SK-N-MC (cell line): ENCODE results near the gene G6PC1.

Source experiments
- EZH2 ChIP-seq: fragments of 200-600 bp; sonication (generic); IDR thresholded peaks from one replicate; pipeline ENCODE4 v1.6.1; 2017; ENCODE audit warnings: antibody characterized with exemption
- POLR2AphosphoS5 ChIP-seq: IDR thresholded peaks from 2 replicates; pipeline ENCODE4 v1.6.1; 2012; ENCODE audit warnings: mild to moderate bottlenecking, low read depth, low read length, borderline replicate concordance

- TF ChIP-seq POLR2AphosphoS5: no peak
- no peak for TF ChIP-seq EZH2
Observed at GRCh38 chr17:42880776-42881310, 19.8 kb upstream of the G6PC1 start.
